Activated CD4-positive, alpha-beta T cell treated with anti-CD3 and anti-CD28 coated beads, Interleukin-2, amount 50 U/mL, for 16 hours (primary cell): Measurements from ENCODE around the gene PMP22.
"Not testable (repeated sequence)": the region's sequence is repeated elsewhere in the genome, so short reads cannot be mapped to it uniquely, and the experiment has no call there.

Experiments used
- DNase-seq: peaks from one replicate; pipeline ENCODE4 v3.0.0-alpha.2; 2020

PMP22 gene

GRCh38 chr17:15200574-15200973 lies 64.6 kb downstream of the PMP22 start:
- not testable (repeated sequence) for DNase-seq

- no peak for DNase-seq
Observed at GRCh38 chr17:15197229-15197628, 67.9 kb downstream of the PMP22 start.

GRCh38 chr17:15194859-15195277 lies 70.3 kb downstream of the PMP22 start:
- no peak for DNase-seq

GRCh38 chr17:15185625-15185991 lies 79.5 kb downstream of the PMP22 start:
- DNase-seq = no peak

GRCh38 chr17:15184872-15185624 lies 80.1 kb downstream of the PMP22 start:
- no peak for DNase-seq

- no peak for DNase-seq
Observed at GRCh38 chr17:15181816-15182215, 83.3 kb downstream of the PMP22 start.

- DNase-seq = no peak
Observed at GRCh38 chr17:15181333-15181732, 83.8 kb downstream of the PMP22 start.

- no peak for DNase-seq
Observed at GRCh38 chr17:15180121-15180561, 85.0 kb downstream of the PMP22 start.
